HCT116 (cell line): ENCODE results near the gene DOCK3. TPM values are rescaled to one million over a fixed set of nuclear protein-coding genes. Genes with fewer than 3 reads are reported as not detected.

ENCODE experiments used
- ATAC-seq: fragments of 200-7000 bp; cut with Tn5 transposase; 2 replicates; pipeline ENCODE4 v1.9.1; 2020; ENCODE audit warnings: mild to moderate bottlenecking, moderate library complexity
- BruUV-seq: library from RNA; stranded (reverse); fragments of 400-500 nt; replicated peaks from 2 replicates; lab custom pipeline; 2021; lab: Mats Ljungman, UMichigan
- CTCF ChIA-PET: fragments of 300-600 bp; sonication (Branson Sonifier 250); formaldehyde crosslinking; loops from one replicate; lab custom pipeline; 2021; ENCODE audit warnings: antibody characterized with exemption; lab: Charles Lee
- POLR2A ChIA-PET: fragments of 300-600, 350-600 bp; sonication (Branson Sonifier 250); formaldehyde crosslinking; loops from one replicate; lab custom pipeline; 2021; ENCODE audit warnings: antibody characterized with exemption; lab: Charles Lee
- RAD21 ChIA-PET, 2 experiments: fragments of 300-600 bp; sonication (Branson Sonifier 250); formaldehyde crosslinking; loops; one replicate each; lab custom pipeline; 2023; ENCODE audit warnings: low total read pairs in 2 of 2; ENCODE audit not compliant: uncharacterized antibody in 2 of 2, unreplicated experiment in 2 of 2, low non-redundant PET in 1 of 2; lab: Charles Lee
- DNase-seq: peaks from one replicate; pipeline ENCODE4 v3.0.0-alpha.2; 2010; ENCODE audit warnings: low read depth, low spot score
- H2AFZ ChIP-seq: fragments of 200-600 bp; shearing (Covaris generic), sonication (generic); 2 replicates; pipeline ENCODE4 v1.6.1; 2017; ENCODE audit warnings: low read depth, mixed run types, mixed read lengths, antibody characterized with exemption, low read length; ENCODE audit not compliant: poor library complexity, severe bottlenecking
- H3K27ac ChIP-seq: 2 replicates; pipeline ENCODE4 v1.5.1; 2012; ENCODE audit warnings: low read depth, low read length
- H3K27me3 ChIP-seq: fragments of 200-600 bp; sonication (generic); 2 replicates; pipeline ENCODE4 v1.6.1; 2016; ENCODE audit warnings: mixed run types, low read length, mixed read lengths; ENCODE audit not compliant: insufficient read depth
- H3K36me3 ChIP-seq, 2 experiments: fragments of 200-500 bp in 1 of 2; fragments of 200-600 bp in 1 of 2; sonication (Bioruptor generic) in 1 of 2; sonication (generic) in 1 of 2; 2 replicates each; pipeline versions ENCODE4 v1.5.1 to v1.6.1; 2014 to 2016; ENCODE audit warnings: low read length in 2 of 2, inconsistent platforms in 1 of 2, mixed read lengths in 1 of 2, mixed run types in 1 of 2; ENCODE audit not compliant: insufficient read depth in 2 of 2, control insufficient read depth in 1 of 2
- H3K4me1 ChIP-seq, 2 experiments: fragments of 200-600 bp in 1 of 2; sonication (generic) in 1 of 2; 2 replicates each; pipeline versions ENCODE4 v1.5.1 to v1.6.1; 2012 to 2017; ENCODE audit warnings: low read length in 2 of 2, inconsistent platforms in 1 of 2, mild to moderate bottlenecking in 1 of 2, mixed read lengths in 1 of 2, mixed run types in 1 of 2, moderate library complexity in 1 of 2; ENCODE audit not compliant: insufficient read depth in 2 of 2, control insufficient read depth in 1 of 2
- H3K4me2 ChIP-seq: fragments of 200-600 bp; sonication (generic); 2 replicates; pipeline ENCODE4 v1.6.1; 2017; ENCODE audit warnings: mixed run types, low read length, mixed read lengths
- H3K4me3 ChIP-seq, 2 experiments: fragments of 200-600 bp in 1 of 2; sonication (generic) in 1 of 2; replicated peaks in 1 of 2; 2 replicates each; pipeline ENCODE4 v1.5.1; 2011 to 2016; ENCODE audit warnings: low read length in 2 of 2, control low read depth in 1 of 2, low read depth in 1 of 2, mild to moderate bottlenecking in 1 of 2, mixed read lengths in 1 of 2, mixed run types in 1 of 2
- H3K79me2 ChIP-seq: fragments of 200-600 bp; sonication (generic); 2 replicates; pipeline ENCODE4 v1.6.1; 2017; ENCODE audit warnings: mild to moderate bottlenecking, mixed run types, low read length, moderate library complexity, mixed read lengths; ENCODE audit not compliant: insufficient read depth
- H3K9ac ChIP-seq: fragments of 200-600 bp; sonication (generic); 2 replicates; pipeline ENCODE4 v1.6.1; 2016; ENCODE audit warnings: low read length, mixed read lengths
- H3K9me2 ChIP-seq: fragments of 200-600 bp; sonication (generic), shearing (Covaris generic); 2 replicates; pipeline ENCODE4 v1.6.1; 2017; ENCODE audit warnings: mixed run types, mild to moderate bottlenecking, moderate library complexity; ENCODE audit not compliant: insufficient read depth
- H3K9me3 ChIP-seq, 2 experiments: fragments of 200-500 bp in 1 of 2; fragments of 200-600 bp in 1 of 2; sonication (Bioruptor generic) in 1 of 2; sonication (generic) in 1 of 2; 2 replicates each; pipeline ENCODE4 v1.6.1; 2014 to 2017; ENCODE audit warnings: low read length in 2 of 2, mixed read lengths in 2 of 2, inconsistent platforms in 1 of 2, low read depth in 1 of 2, mild to moderate bottlenecking in 1 of 2, mixed run types in 1 of 2, moderate library complexity in 1 of 2; ENCODE audit not compliant: control insufficient read depth in 1 of 2, insufficient read depth in 1 of 2
- H4K20me1 ChIP-seq: fragments of 200-600 bp; sonication (generic), shearing (Covaris generic); 2 replicates; pipeline ENCODE4 v1.6.1; 2017; ENCODE audit warnings: mixed run types, mild to moderate bottlenecking, moderate library complexity; ENCODE audit not compliant: insufficient read depth
- EGR1 ChIP-seq: IDR thresholded peaks from 2 replicates; pipeline ENCODE4 v1.6.1; 2012; ENCODE audit warnings: low read depth
- SP1 ChIP-seq: IDR thresholded peaks from 2 replicates; pipeline ENCODE4 v1.6.1; 2012; ENCODE audit warnings: low read depth
- intact Hi-C: fragments of 100-400 bp; cut with micrococcal nuclease; formaldehyde crosslinking; loops from 2 replicates; pipeline ENCODE4 v1.10.0; 2022
- total RNA-seq: library from RNA; stranded (reverse); gene quantifications from one replicate; pipeline ENCODE4 v1.2.1, GENCODE V29; 2021; ENCODE audit not compliant: unreplicated experiment
- TF ChIP-seq, protein P1 (sequence below): IDR thresholded peaks from 2 replicates; pipeline ENCODE4 v1.6.1; 2011; ENCODE audit warnings: mild to moderate bottlenecking, low read length, moderate library complexity; ENCODE audit not compliant: insufficient replicate concordance; ENCODE audit errors: extremely low read depth

Gene DOCK3
- total RNA-seq, 1 experiment from 2014 or later = 4.2 TPM

DNA sequence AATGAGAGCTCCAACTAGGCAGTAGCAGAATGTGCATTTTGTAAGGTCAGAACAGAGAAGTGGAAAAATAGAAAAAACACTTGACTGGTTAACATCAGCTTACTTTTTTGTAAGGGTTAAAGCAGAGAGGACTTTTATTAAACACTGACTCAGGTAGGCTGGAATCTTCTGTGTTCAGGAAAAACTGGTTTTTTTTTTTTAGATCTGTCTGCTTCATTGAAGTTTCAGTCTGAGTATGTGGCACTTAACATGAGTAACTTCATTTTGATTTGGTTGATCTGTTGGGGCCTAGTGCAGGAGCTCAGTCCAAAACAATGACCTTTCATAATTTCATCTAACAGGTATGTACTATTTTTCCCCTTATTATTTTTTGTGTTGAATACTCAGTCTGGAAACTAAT is 141.1 kb downstream of the DOCK3 start:
- no peaks in the 10 kb centered on the region for H3K36me3 ChIP-seq

DNA sequence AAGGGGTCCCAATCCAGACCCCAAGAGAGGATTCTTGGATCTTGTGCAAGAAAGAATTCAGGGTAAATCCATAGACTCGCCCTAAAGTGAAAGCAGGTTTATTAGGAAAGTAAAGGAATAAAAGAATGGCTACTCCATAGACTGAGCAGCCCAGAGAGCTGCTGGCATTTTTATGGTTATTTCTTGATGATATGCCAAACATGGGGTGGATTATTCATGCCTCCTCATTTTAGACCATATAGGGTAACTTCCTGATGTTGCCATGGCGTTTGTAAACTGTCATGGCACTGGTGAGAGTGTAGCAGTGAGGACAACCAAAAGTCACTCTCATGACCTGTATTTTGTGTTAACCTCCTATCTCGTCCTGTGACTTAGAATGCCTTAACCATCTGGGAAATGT is 142.2 kb downstream of the DOCK3 start:
- no peak overlapping the region for H3K4me2 ChIP-seq
- DNase-seq (no peak), ATAC-seq (no peak)
- no peaks in the 10 kb centered on the region for H3K9me2 ChIP-seq
- no TSS peak for BruUV-seq
- no peaks in the 10 kb centered on the region for H3K9me3 ChIP-seq
- RAD21 ChIA-PET = no interaction called here
- no peaks in the 10 kb centered on the region for H3K79me2 ChIP-seq
- POLR2A ChIA-PET = no interaction called here
- H3K27ac ChIP-seq = no peak overlapping the region
- no peak overlapping the region for H3K4me3 ChIP-seq
- H3K27me3 ChIP-seq = no peaks in the 10 kb centered on the region
- no peaks in the 10 kb centered on the region for H3K36me3 ChIP-seq
- no peaks in the 10 kb centered on the region; the same call in 1 of the 2 replicates for H4K20me1 ChIP-seq
- no peak overlapping the region for H3K9ac ChIP-seq
- intact Hi-C loops = no loop called here
- CTCF ChIA-PET = no interaction called here
- H2AFZ ChIP-seq = no peak overlapping the region
- peaks cover 6 to 10% of the 10 kb centered on the region in 2 experiments; a peak in 3 of 4 replicates for H3K4me1 ChIP-seq
- TF ChIP-seq, protein P1, sequence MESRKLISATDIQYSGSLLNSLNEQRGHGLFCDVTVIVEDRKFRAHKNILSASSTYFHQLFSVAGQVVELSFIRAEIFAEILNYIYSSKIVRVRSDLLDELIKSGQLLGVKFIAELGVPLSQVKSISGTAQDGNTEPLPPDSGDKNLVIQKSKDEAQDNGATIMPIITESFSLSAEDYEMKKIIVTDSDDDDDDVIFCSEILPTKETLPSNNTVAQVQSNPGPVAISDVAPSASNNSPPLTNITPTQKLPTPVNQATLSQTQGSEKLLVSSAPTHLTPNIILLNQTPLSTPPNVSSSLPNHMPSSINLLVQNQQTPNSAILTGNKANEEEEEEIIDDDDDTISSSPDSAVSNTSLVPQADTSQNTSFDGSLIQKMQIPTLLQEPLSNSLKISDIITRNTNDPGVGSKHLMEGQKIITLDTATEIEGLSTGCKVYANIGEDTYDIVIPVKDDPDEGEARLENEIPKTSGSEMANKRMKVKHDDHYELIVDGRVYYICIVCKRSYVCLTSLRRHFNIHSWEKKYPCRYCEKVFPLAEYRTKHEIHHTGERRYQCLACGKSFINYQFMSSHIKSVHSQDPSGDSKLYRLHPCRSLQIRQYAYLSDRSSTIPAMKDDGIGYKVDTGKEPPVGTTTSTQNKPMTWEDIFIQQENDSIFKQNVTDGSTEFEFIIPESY = no peak

More for the DNA sequence above, 141.1 kb downstream of the DOCK3 start:
- Histone ChIP-seq H2AFZ (no peak overlapping the region), H3K27ac (no peak overlapping the region), H3K4me2 (peak overlapping the region; percentile 9), H3K9ac (no peak overlapping the region), H3K4me3 (no peak overlapping the region), H4K20me1 (no peaks in the 10 kb centered on the region; the same call in 1 of the 2 replicates), H3K27me3 (no peaks in the 10 kb centered on the region), H3K79me2 (no peaks in the 10 kb centered on the region), H3K9me3 (no peaks in the 10 kb centered on the region), H3K9me2 (no peaks in the 10 kb centered on the region), H3K4me1 (peaks cover 6 to 10% of the 10 kb centered on the region in 2 experiments; a peak in 3 of 4 replicates)
- TF ChIP-seq SP1 (0 out of 2 replicates have a peak, but pooled peaks have one; percentile 24), EGR1 (no peak)
- POLR2A ChIA-PET = no interaction called here
- RAD21 ChIA-PET = interaction anchor here in 1 of 2 experiments (0.6 kb wide), 1 partner anchor 64 kb away, joined by 3 read pairs; no protein-coding TSS in a partner anchor
- CTCF ChIA-PET = no interaction called here
- no peak for ATAC-seq
- no TSS peak for BruUV-seq
- no peak for DNase-seq
- intact Hi-C loops = no loop called here
